Esophagus (tissue), 2 donors: ENCODE data around the gene H2BW1. TPM values are rescaled to one million over a fixed set of nuclear protein-coding genes. Genes with fewer than 3 reads are reported as not detected.
"Not testable (repeated sequence)": the region's sequence is repeated elsewhere in the genome, so short reads cannot be mapped to it uniquely, and the experiment has no call there.

Source experiments
- H3K27ac ChIP-seq, 2 donors: one replicate each; pipeline ENCODE4 v1.5.1; 2013; ENCODE audit warnings: low read depth in 2 of 2, mild to moderate bottlenecking in 2 of 2, inconsistent platforms in 1 of 2, low read length in 1 of 2, moderate library complexity in 1 of 2
- H3K27me3 ChIP-seq, 2 donors: one replicate each; pipeline ENCODE4 v1.6.1; 2013; ENCODE audit warnings: low read length in 2 of 2, control low read depth in 1 of 2, mild to moderate bottlenecking in 1 of 2; ENCODE audit not compliant: insufficient read depth in 2 of 2, control insufficient read depth in 1 of 2
- H3K36me3 ChIP-seq, 2 donors: one replicate each; pipeline ENCODE4 v1.6.1; 2013; ENCODE audit warnings: low read length in 1 of 2; ENCODE audit not compliant: control insufficient read depth in 2 of 2, insufficient read depth in 2 of 2
- H3K4me1 ChIP-seq, 2 donors: one replicate each; pipeline ENCODE4 v1.6.1; 2013; ENCODE audit warnings: low read length in 1 of 2; ENCODE audit not compliant: control insufficient read depth in 2 of 2, insufficient read depth in 2 of 2
- H3K4me3 ChIP-seq, 2 donors: one replicate each; pipeline ENCODE4 v1.5.1; 2013; ENCODE audit warnings: low read length in 2 of 2, mild to moderate bottlenecking in 2 of 2, low read depth in 1 of 2, moderate library complexity in 1 of 2
- H3K9me3 ChIP-seq, 2 donors: one replicate each; pipeline ENCODE4 v1.6.1; 2013; ENCODE audit warnings: mild to moderate bottlenecking in 2 of 2, low read depth in 1 of 2, low read length in 1 of 2, moderate library complexity in 1 of 2; ENCODE audit not compliant: control insufficient read depth in 2 of 2, insufficient read depth in 1 of 2
- WGBS, 2 donors: extraction: QIAGEN DNeasy Blood & Tissue Kit; methylation state at CpG; one replicate each; pipeline ENCODE4 v1.1.7; 2013; 5-methylcytosine and 5-hydroxymethylcytosine counted together
- polyA plus RNA-seq, 2 donors: library from polyadenylated mRNA; stranded (reverse); fragments of 200-250 nt; gene quantifications; one replicate each; pipeline ENCODE4 v1.2.3, GENCODE V29; 2013
- donor health status: healthy with polysubstance abuse.
- donor health status: Bipolar disorder and iron deficiency.

Gene H2BW1
- not detected for polyA plus RNA-seq

DNA sequence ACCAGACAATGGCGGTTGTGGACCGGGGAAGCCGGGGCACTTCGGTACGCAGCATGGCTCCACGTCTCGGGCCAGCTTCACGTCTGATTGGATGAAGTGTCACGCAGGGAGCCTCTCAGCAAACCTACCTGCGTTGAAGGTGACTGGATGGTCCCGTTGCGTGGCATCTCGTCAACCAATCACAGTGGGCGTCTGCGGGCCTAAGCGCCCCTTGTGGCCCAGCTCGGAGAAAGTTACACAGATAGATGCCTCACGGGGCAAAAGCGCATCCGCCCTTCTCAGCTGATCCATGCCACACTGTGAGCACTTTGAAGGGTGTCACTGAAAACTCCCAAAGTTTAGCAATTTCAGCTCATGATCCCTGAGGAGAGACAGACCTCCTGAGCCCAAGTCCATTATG lies at the start of gene H2BW1:
Gene H2BW1 (minus strand): TSS at position 103 of the 400 bp plus-strand sequence. CDS start 132 bp downstream, outside the sequence.
- no peak within 1 kb of the TSS for H3K4me3 ChIP-seq
- WGBS, 2 donors, result 91% methylated on average over 20 of the region's 20 CpGs
- no peaks in the 10 kb centered on the region for H3K4me1 ChIP-seq
- H3K27me3 ChIP-seq, result peaks cover 0 to 5% of the 10 kb centered on the region in 2 donors
- no peak within 1 kb of the TSS for H3K27ac ChIP-seq
- H3K9me3 ChIP-seq, result no peaks in the 10 kb centered on the region
- no peaks in the 10 kb centered on the region for H3K36me3 ChIP-seq

DNA sequence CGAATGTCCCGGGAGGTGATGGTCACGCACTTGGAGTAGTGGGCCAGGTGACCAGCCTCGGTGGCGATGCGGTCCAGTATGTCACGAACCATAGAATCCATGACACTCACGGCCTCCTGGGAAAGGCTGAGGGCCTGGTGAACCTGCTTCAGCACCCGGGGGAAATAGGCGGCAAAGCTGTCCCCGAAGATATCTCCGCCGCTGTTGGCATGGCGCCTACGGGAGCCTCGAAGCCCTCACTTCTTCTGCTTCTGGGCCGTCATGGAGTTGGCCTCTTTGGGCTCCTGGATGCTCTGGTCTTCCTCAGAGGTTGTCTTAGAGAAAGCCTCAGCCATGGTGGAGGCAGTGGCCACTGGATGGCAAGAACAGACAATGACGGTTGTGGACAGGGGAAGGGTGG lies 49.1 kb upstream of the H2BW1 start:
- H3K4me3 ChIP-seq, H3K27ac ChIP-seq, H3K36me3 ChIP-seq, H3K27me3 ChIP-seq, H3K9me3 ChIP-seq, H3K4me1 ChIP-seq: not testable (repeated sequence)
- WGBS, 2 donors, result 95 to 97% methylated on average over 9 to 10 of the region's 18 CpGs

DNA sequence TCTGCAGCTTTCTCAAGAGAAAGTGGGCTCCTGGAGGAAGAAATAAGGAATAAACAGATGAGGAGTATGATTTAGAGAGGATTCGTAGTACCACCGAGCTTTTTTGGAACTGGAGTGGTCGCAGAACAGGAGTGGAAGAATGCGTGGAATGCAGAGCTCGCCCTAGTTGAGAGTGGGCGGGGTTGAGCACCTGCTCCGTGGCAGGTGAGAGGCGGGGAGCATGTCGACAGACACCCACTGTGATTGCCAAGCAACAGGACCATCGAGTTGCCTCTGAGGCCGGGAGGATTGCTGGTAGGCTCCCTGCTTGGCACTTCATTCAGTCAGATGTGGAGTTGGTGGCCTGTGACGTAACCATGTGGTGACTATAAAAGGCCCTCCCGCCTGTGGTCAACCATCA lies 41.4 kb upstream of the H2BW1 start:
- WGBS, 2 donors, result no CpG with 5 or more reads among the region's 13 CpGs
- H3K27ac ChIP-seq, H3K4me3 ChIP-seq, H3K4me1 ChIP-seq, H3K36me3 ChIP-seq, H3K9me3 ChIP-seq, H3K27me3 ChIP-seq: not testable (repeated sequence)

DNA sequence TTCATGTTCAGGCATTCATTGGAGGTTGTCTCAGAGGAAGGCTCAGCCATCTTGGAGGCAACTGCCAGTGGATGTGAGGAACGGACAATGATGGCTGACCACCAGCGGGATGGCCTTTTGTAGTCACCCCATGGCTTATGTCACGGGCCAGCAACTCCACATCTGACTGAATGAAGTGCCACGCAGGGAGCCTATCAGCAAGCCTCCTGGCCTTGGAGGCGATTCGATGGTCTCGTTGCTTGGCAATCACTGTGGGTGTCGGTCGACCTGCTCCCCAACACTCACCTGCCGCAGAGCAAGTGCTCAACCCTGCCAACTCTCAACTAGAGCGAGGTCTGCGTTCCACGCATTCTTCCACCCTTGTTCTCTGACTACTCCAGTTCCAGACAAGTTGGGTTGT lies 33.7 kb upstream of the H2BW1 start:
- Histone ChIP-seq H3K4me3 (no peak overlapping the region), H3K27ac (no peak overlapping the region), H3K4me1 (no peaks in the 10 kb centered on the region), H3K36me3 (no peaks in the 10 kb centered on the region), H3K9me3 (no peaks in the 10 kb centered on the region), H3K27me3 (peaks cover 0 to 4% of the 10 kb centered on the region in 2 donors)
- 90 to 93% methylated on average over 12 to 13 of the region's 13 CpGs for WGBS, 2 donors

DNA sequence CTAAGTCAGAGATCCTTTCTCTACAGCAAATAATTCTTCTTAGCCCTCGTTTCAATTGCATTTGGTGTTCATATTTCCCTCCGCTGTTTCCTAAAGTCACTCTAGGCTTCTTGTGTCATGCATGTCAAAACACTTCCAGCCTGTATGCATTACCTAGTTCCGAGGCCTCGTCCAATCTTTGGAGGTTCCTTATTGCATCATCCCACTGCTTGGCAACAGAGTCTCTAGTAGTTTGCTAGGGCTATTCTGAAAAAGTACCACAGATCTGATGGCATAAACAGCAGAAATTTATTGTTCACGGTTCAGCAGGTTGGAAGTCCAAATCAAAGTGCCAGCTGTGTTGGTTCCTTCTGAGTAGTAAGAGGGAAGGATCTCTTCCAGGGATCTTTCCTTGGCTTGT lies 32.1 kb upstream of the H2BW1 start:
- Histone ChIP-seq H3K9me3 (no peaks in the 10 kb centered on the region), H3K4me3 (no peak overlapping the region), H3K27me3 (peaks cover 0 to 4% of the 10 kb centered on the region in 2 donors), H3K4me1 (no peaks in the 10 kb centered on the region), H3K36me3 (no peaks in the 10 kb centered on the region), H3K27ac (no peak overlapping the region)
- 79 to 86% methylated on average over 5 of the region's 5 CpGs for WGBS, 2 donors

GRCh38 chrX:104041003-104041402 lies 27.5 kb upstream of the H2BW1 start:
- H3K27me3 ChIP-seq, result peaks cover 0 to 2% of the 10 kb centered on the region in 2 donors
- no peaks in the 10 kb centered on the region for H3K4me1 ChIP-seq
- no peaks in the 10 kb centered on the region for H3K9me3 ChIP-seq
- H3K4me3 ChIP-seq, result no peak overlapping the region
- no peak overlapping the region for H3K27ac ChIP-seq
- 76 to 85% methylated on average over 4 of the region's 4 CpGs for WGBS, 2 donors
- H3K36me3 ChIP-seq, result no peaks in the 10 kb centered on the region

- no peaks in the 10 kb centered on the region for H3K9me3 ChIP-seq
- H3K4me1 ChIP-seq, result no peaks in the 10 kb centered on the region
- H3K27ac ChIP-seq, result no peak within 1 kb of the TSS
- no peaks in the 10 kb centered on the region for H3K36me3 ChIP-seq
- peaks cover 0 to 2% of the 10 kb centered on the region in 2 donors for H3K27me3 ChIP-seq
- no peak within 1 kb of the TSS for H3K4me3 ChIP-seq
- 90 to 94% methylated on average over 39 of the region's 39 CpGs for WGBS, 2 donors
Measured at GRCh38 chrX:104039689-104040505, 26.4 kb upstream of the H2BW1 start, which contains the start of gene H2BW2. TSS of gene H2BW2 (plus strand) at chrX:104039956. CDS start at chrX:104039995, 39 bp downstream.

GRCh38 chrX:104018126-104018525 lies 4.6 kb upstream of the H2BW1 start:
- Histone ChIP-seq H3K27me3 (peaks cover 0 to 6% of the 10 kb centered on the region in 2 donors), H3K9me3 (no peaks in the 10 kb centered on the region), H3K36me3 (no peaks in the 10 kb centered on the region), H3K27ac (no peak overlapping the region), H3K4me3 (no peak overlapping the region), H3K4me1 (no peaks in the 10 kb centered on the region)
- WGBS, 2 donors, result 77 to 79% methylated on average over 11 of the region's 11 CpGs

GRCh38 chrX:104015576-104015975 lies 2.1 kb upstream of the H2BW1 start:
- not testable (repeated sequence) for H3K9me3 ChIP-seq, H3K27me3 ChIP-seq, H3K4me1 ChIP-seq, H3K36me3 ChIP-seq, H3K27ac ChIP-seq, H3K4me3 ChIP-seq
- WGBS, 2 donors, result 48 to 56% methylated on average over 8 of the region's 8 CpGs

DNA sequence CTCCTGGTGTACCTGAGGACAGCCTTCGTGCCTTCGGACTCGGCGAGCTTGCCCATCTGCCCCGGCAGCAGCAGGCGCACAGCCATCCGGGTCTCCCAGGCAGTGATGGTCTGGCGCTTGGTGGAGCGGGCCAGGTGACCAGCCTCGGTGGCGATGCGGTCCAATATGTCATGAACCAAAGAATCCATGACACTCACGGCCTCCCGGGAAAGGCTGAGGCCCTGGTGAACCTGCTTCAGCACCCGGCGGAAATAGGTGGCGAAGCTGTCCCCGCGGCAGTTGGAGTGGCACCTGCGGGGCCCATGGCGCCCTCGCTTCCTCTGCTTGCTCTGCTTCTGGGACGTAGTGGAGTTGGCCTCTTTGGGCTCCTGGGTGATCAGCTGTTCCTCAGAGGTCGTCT lies 350 bp downstream of the H2BW1 start:
- Histone ChIP-seq H3K9me3 (no peaks in the 10 kb centered on the region), H3K27me3 (peaks cover 0 to 5% of the 10 kb centered on the region in 2 donors), H3K27ac (no peak overlapping the region), H3K36me3 (no peaks in the 10 kb centered on the region), H3K4me3 (no peak overlapping the region), H3K4me1 (no peaks in the 10 kb centered on the region)
- 95% methylated on average over 24 of the region's 24 CpGs for WGBS, 2 donors
